Astrocyte (in vitro differentiated cells and primary cell): Measurements from ENCODE around the gene CLCA2. TPM values are rescaled to one million over a fixed set of nuclear protein-coding genes. Genes with fewer than 3 reads are reported as not detected.

Experiments
- DNase-seq: peaks from one replicate; pipeline ENCODE4 v3.0.0-alpha.2; 2010; ENCODE audit warnings: low read depth
- FAIRE-seq: peaks from 2 replicates; lab custom pipeline; 2011; peaks lifted over from hg19 to GRCh38; lab: Jason Lieb, UNC
- H2AFZ ChIP-seq: 2 replicates; pipeline ENCODE4 v1.6.0; 2012; ENCODE audit warnings: low read depth, low read length, inconsistent platforms
- H3K27ac ChIP-seq: 2 replicates; pipeline ENCODE4 v1.5.1; 2011; ENCODE audit warnings: low read depth, low read length, inconsistent platforms
- H3K27me3 ChIP-seq: 2 replicates; pipeline ENCODE4 v1.6.0; 2011; ENCODE audit warnings: low read length, inconsistent platforms; ENCODE audit not compliant: insufficient read depth
- H3K36me3 ChIP-seq: 2 replicates; pipeline ENCODE4 v1.5.1; 2011; ENCODE audit warnings: low read length, inconsistent platforms; ENCODE audit not compliant: insufficient read depth
- H3K4me1 ChIP-seq: 2 replicates; pipeline ENCODE4 v1.5.1; 2011; ENCODE audit warnings: low read length, inconsistent platforms; ENCODE audit not compliant: insufficient read depth
- H3K4me2 ChIP-seq: 2 replicates; pipeline ENCODE4 v1.6.0; 2012; ENCODE audit warnings: low read length, inconsistent platforms
- H3K4me3 ChIP-seq: 2 replicates; pipeline ENCODE4 v1.5.1; 2011; ENCODE audit warnings: low read depth, mild to moderate bottlenecking, low read length, inconsistent platforms; ENCODE audit not compliant: insufficient read depth
- H3K79me2 ChIP-seq: 2 replicates; pipeline ENCODE4 v1.6.0; 2012; ENCODE audit warnings: mild to moderate bottlenecking, low read length, inconsistent platforms; ENCODE audit not compliant: insufficient read depth
- H3K9ac ChIP-seq: 2 replicates; pipeline ENCODE4 v1.6.0; 2012; ENCODE audit warnings: mild to moderate bottlenecking, low read length, inconsistent platforms
- H3K9me3 ChIP-seq: 2 replicates; pipeline ENCODE4 v1.5.1; 2012; ENCODE audit warnings: low read depth, mild to moderate bottlenecking, low read length, inconsistent platforms; ENCODE audit not compliant: insufficient read depth
- H4K20me1 ChIP-seq: 2 replicates; pipeline ENCODE4 v1.6.0; 2012; ENCODE audit warnings: low read length, inconsistent platforms; ENCODE audit not compliant: insufficient read depth
- H3K27ac Mint-ChIP-seq: one replicate; pipeline ENCODE4 v1.8.0; 2021; ENCODE audit warnings: mild to moderate bottlenecking, mixed read lengths; ENCODE audit not compliant: unreplicated experiment
- H3K27me3 Mint-ChIP-seq: one replicate; pipeline ENCODE4 v1.8.0; 2021; ENCODE audit warnings: low read depth, mixed read lengths; ENCODE audit not compliant: unreplicated experiment
- H3K36me3 Mint-ChIP-seq: one replicate; pipeline ENCODE4 v1.8.0; 2021; ENCODE audit warnings: low read depth, mixed read lengths; ENCODE audit not compliant: unreplicated experiment
- H3K4me1 Mint-ChIP-seq: one replicate; pipeline ENCODE4 v1.8.0; 2021; ENCODE audit warnings: low read depth, mixed read lengths; ENCODE audit not compliant: unreplicated experiment
- H3K4me3 Mint-ChIP-seq: one replicate; pipeline ENCODE4 v1.8.0; 2021; ENCODE audit warnings: mild to moderate bottlenecking, moderate library complexity, mixed read lengths; ENCODE audit not compliant: unreplicated experiment
- H3K9me3 Mint-ChIP-seq: one replicate; pipeline ENCODE4 v1.8.0; 2021; ENCODE audit warnings: mild to moderate bottlenecking, mixed read lengths; ENCODE audit not compliant: unreplicated experiment
- EZH2 ChIP-seq: IDR thresholded peaks from 2 replicates; pipeline ENCODE4 v1.6.1; 2012; ENCODE audit warnings: mild to moderate bottlenecking, low read length, inconsistent platforms; ENCODE audit not compliant: insufficient read depth
- total RNA-seq: library from RNA; stranded (reverse); gene quantifications from 2 replicates; pipeline ENCODE4 v1.2.1, GENCODE V29; 2021
- TF ChIP-seq, protein P1 (sequence below): IDR thresholded peaks from 2 replicates; pipeline ENCODE4 v1.5.1; 2011; ENCODE audit warnings: low read depth, mild to moderate bottlenecking, inconsistent platforms, low read length, moderate library complexity; ENCODE audit not compliant: insufficient read depth

The CLCA2 gene
- total RNA-seq, 1 donor from 2014 or later: 0.77 TPM

DNA sequence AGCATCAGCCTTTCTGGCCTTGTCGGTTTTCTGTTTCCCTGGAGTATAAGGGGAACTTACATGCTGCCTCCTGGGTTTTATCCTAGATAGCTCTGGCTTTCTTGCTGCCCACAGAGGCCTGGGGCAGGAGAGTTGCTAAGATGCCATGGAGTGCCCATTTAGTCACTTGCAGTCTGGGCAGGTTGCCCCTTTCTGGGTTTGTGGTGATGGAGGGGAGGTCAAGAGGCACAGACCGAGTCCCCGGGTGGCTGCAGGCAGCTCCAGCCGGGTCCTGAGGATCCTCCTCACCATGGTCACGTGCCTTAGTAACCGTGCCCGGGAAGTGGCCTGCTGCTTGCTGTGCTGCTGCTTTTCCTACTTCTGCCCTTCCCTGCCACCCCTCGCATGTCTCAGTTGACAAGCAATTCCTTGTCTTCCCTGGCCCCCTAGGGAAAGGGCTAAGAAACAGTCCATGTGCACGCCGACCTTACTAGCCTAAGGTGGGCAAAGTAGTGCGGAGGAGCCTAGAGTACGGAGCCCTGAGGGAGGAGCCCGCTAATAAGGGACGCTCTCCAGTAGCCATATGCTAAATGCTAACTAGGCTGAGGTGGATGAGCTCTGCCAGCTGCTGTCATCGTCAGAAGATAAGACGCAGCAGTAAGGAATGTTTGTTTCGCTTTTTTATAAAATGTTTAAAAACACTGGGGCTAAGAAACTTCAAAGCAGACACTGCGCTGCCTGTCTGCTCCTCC is 79.6 kb downstream of the CLCA2 start:
- no peaks in the 10 kb centered on the region for H3K9me3 ChIP-seq
- no peaks in the 10 kb centered on the region for H3K36me3 ChIP-seq
- no peak overlapping the region for H3K27ac Mint-ChIP-seq
- TF ChIP-seq, protein P1, sequence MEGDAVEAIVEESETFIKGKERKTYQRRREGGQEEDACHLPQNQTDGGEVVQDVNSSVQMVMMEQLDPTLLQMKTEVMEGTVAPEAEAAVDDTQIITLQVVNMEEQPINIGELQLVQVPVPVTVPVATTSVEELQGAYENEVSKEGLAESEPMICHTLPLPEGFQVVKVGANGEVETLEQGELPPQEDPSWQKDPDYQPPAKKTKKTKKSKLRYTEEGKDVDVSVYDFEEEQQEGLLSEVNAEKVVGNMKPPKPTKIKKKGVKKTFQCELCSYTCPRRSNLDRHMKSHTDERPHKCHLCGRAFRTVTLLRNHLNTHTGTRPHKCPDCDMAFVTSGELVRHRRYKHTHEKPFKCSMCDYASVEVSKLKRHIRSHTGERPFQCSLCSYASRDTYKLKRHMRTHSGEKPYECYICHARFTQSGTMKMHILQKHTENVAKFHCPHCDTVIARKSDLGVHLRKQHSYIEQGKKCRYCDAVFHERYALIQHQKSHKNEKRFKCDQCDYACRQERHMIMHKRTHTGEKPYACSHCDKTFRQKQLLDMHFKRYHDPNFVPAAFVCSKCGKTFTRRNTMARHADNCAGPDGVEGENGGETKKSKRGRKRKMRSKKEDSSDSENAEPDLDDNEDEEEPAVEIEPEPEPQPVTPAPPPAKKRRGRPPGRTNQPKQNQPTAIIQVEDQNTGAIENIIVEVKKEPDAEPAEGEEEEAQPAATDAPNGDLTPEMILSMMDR: no peak
- TF ChIP-seq EZH2: no peak
- H3K27me3 ChIP-seq: no peaks in the 10 kb centered on the region
- H3K4me1 ChIP-seq: peaks cover 20% of the 10 kb centered on the region
- peak overlapping the region; percentile 77 for H3K4me2 ChIP-seq
- no peak overlapping the region for H3K4me3 Mint-ChIP-seq
- peak overlapping the region; percentile 62 for H3K9ac ChIP-seq
- no peak overlapping the region for H3K4me3 ChIP-seq
- H3K36me3 Mint-ChIP-seq: no peaks in the 10 kb centered on the region
- no peaks in the 10 kb centered on the region for H3K9me3 Mint-ChIP-seq
- no peak for FAIRE-seq
- no peak for DNase-seq
- no peaks in the 10 kb centered on the region for H3K79me2 ChIP-seq
- H2AFZ ChIP-seq: peak overlapping the region; percentile 53
- peaks cover 5% of the 10 kb centered on the region for H3K27me3 Mint-ChIP-seq
- peaks cover 8% of the 10 kb centered on the region for H3K4me1 Mint-ChIP-seq
- H4K20me1 ChIP-seq: no peaks in the 10 kb centered on the region
- H3K27ac ChIP-seq: peak overlapping the region; percentile 59

- TF ChIP-seq, protein P1: no peak
- no peak for TF ChIP-seq EZH2
- Mint-ChIP-seq H3K27ac (no peak overlapping the region), H3K36me3 (no peaks in the 10 kb centered on the region), H3K9me3 (no peaks in the 10 kb centered on the region), H3K4me3 (no peak overlapping the region), H3K27me3 (peaks cover 5% of the 10 kb centered on the region), H3K4me1 (peaks cover 8% of the 10 kb centered on the region)
- Histone ChIP-seq H3K27ac (peak overlapping the region; percentile 59), H3K4me2 (peak overlapping the region; percentile 77), H3K9me3 (no peaks in the 10 kb centered on the region), H3K4me3 (no peak overlapping the region), H2AFZ (peak overlapping the region; percentile 53), H3K79me2 (no peaks in the 10 kb centered on the region), H4K20me1 (no peaks in the 10 kb centered on the region), H3K9ac (peak overlapping the region; percentile 62), H3K4me1 (peaks cover 20% of the 10 kb centered on the region), H3K36me3 (no peaks in the 10 kb centered on the region), H3K27me3 (no peaks in the 10 kb centered on the region)
- DNase-seq (peak; percentile 37), FAIRE-seq (no peak)
Observed at GRCh38 chr1:86504137-86504479, 80.1 kb downstream of the CLCA2 start.

- DNase-seq (peak; percentile 48), FAIRE-seq (no peak)
- Histone ChIP-seq H3K27me3 (no peaks in the 10 kb centered on the region), H3K4me2 (peak overlapping the region; percentile 77), H3K9me3 (no peaks in the 10 kb centered on the region), H3K36me3 (no peaks in the 10 kb centered on the region), H3K9ac (no peak overlapping the region), H2AFZ (no peak overlapping the region), H4K20me1 (no peaks in the 10 kb centered on the region), H3K79me2 (no peaks in the 10 kb centered on the region), H3K4me1 (peaks cover 20% of the 10 kb centered on the region), H3K4me3 (peak overlapping the region; percentile 9), H3K27ac (no peak overlapping the region)
- peaks cover 8% of the 10 kb centered on the region for H3K4me1 Mint-ChIP-seq
- no peak overlapping the region for H3K4me3 Mint-ChIP-seq
- H3K27me3 Mint-ChIP-seq: peaks cover 5% of the 10 kb centered on the region
- TF ChIP-seq, protein P1: no peak
- no peak for TF ChIP-seq EZH2
- H3K9me3 Mint-ChIP-seq: no peaks in the 10 kb centered on the region
- no peaks in the 10 kb centered on the region for H3K36me3 Mint-ChIP-seq
- no peak overlapping the region for H3K27ac Mint-ChIP-seq
Observed at GRCh38 chr1:86504895-86505563, 81.1 kb downstream of the CLCA2 start.
